ENCODE measurements around the gene ZNF423. TPM values are rescaled to one million over a fixed set of nuclear protein-coding genes. Genes with fewer than 3 reads are reported as not detected.

ZNF423 gene
- total RNA-seq, 2 donors from 2014 or later: 4.7 to 7.3 TPM

DNA sequence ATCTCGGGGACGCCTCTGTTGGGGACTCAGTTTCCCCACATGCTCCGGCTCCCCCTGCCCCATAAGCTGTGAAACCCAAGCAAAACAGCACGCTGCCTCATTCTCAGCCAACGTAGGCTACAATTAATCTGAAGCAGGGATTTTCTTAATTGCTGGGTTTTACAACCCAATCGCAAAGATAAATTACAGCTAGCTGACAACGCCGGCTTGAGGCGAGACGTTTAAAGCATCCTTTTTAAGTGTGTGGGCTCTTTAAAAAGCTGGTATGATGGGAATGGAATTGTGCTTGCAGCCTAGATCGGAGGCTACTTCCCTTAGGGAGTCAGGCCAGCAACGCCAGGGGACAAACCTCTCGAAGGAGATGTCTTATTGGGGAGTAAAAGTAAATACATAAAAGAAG is 185.3 kb downstream of the ZNF423 start:
- no peak for DNase-seq
- Histone ChIP-seq H3K36me3 (no peaks in the 10 kb centered on the region), H3K27me3 (no peaks in the 10 kb centered on the region), H3K9ac (ENCODE audit: low read depth in 2 of 2, low read length in 2 of 2) (no peak overlapping the region), H3K4me1 (no peaks in the 10 kb centered on the region), H3K4me3 (no peak overlapping the region), H3K9me3 (no peaks in the 10 kb centered on the region), H3K27ac (no peak overlapping the region)
- TF ChIP-seq, protein P1, sequence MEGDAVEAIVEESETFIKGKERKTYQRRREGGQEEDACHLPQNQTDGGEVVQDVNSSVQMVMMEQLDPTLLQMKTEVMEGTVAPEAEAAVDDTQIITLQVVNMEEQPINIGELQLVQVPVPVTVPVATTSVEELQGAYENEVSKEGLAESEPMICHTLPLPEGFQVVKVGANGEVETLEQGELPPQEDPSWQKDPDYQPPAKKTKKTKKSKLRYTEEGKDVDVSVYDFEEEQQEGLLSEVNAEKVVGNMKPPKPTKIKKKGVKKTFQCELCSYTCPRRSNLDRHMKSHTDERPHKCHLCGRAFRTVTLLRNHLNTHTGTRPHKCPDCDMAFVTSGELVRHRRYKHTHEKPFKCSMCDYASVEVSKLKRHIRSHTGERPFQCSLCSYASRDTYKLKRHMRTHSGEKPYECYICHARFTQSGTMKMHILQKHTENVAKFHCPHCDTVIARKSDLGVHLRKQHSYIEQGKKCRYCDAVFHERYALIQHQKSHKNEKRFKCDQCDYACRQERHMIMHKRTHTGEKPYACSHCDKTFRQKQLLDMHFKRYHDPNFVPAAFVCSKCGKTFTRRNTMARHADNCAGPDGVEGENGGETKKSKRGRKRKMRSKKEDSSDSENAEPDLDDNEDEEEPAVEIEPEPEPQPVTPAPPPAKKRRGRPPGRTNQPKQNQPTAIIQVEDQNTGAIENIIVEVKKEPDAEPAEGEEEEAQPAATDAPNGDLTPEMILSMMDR (IDR thresholded peaks at IDR 0.05): no peak
- intact Hi-C loops (cut with DNase I): no loop called here

DNA sequence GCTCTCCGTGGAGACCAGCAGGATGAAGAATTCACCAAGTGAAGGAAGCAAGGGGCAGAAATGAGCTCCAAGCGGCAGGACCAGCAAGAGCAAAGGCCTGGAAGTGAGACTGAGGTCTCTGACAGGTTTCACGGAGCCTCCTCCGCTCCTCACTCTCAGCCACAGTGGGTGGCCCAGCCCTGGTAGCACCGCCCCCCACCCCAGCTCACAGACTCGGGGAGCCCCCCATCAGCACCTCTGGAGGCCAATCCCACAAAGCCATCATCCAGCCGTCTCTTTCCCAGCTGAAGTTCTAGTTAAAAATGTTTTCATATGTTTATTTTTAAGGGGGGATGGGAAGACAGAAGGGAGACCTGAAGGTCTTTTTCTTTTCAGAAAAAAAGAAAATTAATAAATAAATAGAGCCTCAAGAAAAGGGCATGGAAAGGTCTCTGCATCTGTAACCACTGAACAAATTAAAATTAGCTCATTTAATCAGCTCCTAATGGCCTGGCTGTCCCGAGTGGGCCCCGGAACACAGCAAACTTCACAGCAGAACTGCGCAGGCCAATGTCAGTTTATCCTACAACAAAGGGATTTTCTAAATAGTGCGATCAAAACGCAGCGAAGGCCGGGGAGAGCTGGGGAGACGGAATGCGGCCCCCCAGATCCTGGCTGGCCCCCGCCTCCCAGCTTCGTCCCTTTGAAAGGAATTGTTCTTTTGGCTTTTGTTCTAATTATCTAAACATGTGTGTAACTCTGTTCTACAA is 190.3 kb downstream of the ZNF423 start:
- no peak overlapping the region for H3K4me3 ChIP-seq
- no peaks in the 10 kb centered on the region for H3K4me1 ChIP-seq
- no peaks in the 10 kb centered on the region for H3K27me3 ChIP-seq
- no peak overlapping the region for H3K9ac ChIP-seq (ENCODE audit: low read depth in 2 of 2, low read length in 2 of 2)
- intact Hi-C loops (cut with DNase I): no loop called here
- no peak overlapping the region for H3K27ac ChIP-seq
- H3K9me3 ChIP-seq: no peaks in the 10 kb centered on the region
- TF ChIP-seq, protein P1 (IDR thresholded peaks at IDR 0.05): no peak
- H3K36me3 ChIP-seq: no peaks in the 10 kb centered on the region
- no peak for DNase-seq

DNA sequence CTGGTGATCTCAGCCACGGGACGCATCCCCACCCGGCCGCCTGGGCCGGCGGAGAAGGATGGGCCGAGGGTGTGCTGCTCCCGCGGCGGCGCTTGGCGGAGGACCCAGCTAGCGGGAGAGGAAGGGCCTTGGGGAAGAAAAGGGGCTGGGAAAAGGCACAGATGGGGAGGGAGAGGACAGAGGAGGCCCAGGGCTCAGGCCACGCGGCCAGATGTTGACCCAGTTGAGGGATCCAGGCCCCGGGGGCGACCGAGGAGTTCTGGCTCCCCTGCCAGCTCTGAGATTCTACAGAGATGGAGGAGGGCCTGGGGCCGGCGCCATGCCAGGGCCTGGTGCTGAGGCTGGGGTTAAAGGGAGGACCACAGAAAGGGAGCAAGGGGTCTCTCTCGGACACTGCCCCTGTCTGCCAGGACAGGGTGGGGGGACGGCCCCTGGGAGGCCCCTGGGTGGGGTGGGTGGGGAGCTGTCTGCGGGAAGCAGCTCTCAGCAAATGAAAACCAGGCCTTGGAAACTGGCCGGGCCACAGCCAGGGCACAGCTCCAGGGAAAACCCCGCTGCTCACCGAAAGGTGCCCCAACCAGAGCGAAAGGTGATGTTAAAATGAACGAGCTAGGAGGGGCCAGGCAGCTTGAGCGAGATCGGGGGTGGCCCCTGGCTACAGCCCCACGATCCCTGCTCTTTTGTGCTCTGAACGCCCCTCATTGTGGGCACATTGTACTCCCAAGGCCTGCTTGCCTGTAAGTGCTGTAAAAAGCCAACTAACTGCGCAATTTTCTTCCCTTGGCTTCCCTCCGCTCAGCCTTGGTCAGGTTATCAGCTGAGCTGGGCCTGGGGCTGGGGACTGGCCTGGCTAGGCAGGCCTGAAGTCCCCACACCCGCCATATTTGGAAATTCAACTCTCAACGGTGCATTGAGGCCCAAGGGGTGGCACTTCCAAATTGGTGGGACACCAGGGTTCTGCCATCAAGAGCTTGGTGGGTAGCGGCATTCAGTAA is 191.4 kb downstream of the ZNF423 start:
- TF ChIP-seq, protein P1 (IDR thresholded peaks at IDR 0.05): no peak
- Histone ChIP-seq H3K9ac (ENCODE audit: low read depth in 2 of 2, low read length in 2 of 2) (peak overlapping the region in 1 of 2 donors; percentile 35), H3K4me3 (no peak overlapping the region), H3K27ac (no peak overlapping the region), H3K36me3 (no peaks in the 10 kb centered on the region), H3K27me3 (no peaks in the 10 kb centered on the region), H3K9me3 (no peaks in the 10 kb centered on the region), H3K4me1 (no peaks in the 10 kb centered on the region)
- DNase-seq: peak; percentile 25
- intact Hi-C loops (cut with DNase I): no loop called here

DNA sequence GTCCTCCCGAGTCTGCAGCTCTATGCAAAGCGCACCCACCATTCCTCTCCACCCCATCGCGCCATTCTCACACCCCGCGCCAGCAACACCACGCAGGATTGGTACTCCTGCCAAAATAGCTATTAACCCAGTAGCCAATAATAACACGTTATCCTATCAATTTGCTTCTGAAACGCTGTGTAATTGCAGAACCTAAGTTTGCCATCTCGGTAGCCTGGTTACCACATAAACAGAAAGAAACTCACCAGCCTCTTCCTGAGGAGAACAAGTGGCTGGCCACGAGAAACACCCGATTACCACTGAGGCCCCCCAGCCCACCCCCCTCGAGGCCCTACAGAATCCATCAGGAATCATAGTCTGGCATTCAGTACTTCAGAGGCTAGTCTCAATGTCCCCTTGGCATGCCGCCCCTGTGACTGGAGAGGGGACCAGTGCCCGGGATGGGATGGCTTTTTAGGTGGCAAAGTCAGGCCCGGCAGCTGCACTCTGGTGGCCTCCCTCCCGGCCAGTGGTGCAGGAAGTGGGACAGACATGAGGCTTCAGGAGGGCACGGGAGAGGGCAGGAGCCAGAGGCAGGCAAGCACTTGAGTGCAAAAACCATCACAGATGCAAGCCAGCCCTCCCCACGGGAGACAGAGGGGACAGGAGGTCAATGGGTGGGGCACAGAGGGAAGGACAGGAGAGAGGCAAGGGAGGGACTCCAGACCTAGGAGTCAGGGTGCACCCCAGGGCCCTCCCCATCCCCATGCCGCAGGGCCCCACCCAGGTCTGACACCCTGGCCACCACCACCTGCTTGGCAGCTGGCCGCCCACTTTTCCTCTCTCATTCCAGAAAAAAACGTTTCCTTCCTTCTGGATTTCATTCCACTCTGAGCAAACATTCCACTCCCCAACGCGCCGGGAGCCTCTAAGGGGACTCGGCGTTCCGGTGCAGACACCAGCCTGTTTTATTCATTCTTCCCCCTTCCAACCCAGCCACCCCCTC is 192.5 kb downstream of the ZNF423 start:
- TF ChIP-seq, protein P1 (IDR thresholded peaks at IDR 0.05): no peak
- H3K27me3 ChIP-seq: no peaks in the 10 kb centered on the region
- no peak overlapping the region for H3K27ac ChIP-seq
- peak overlapping the region in 1 of 2 donors; percentile 35 for H3K9ac ChIP-seq (ENCODE audit: low read depth in 2 of 2, low read length in 2 of 2)
- peak; percentile 34 for DNase-seq
- H3K9me3 ChIP-seq: no peaks in the 10 kb centered on the region
- no peaks in the 10 kb centered on the region for H3K36me3 ChIP-seq
- H3K4me1 ChIP-seq: no peaks in the 10 kb centered on the region
- intact Hi-C loops (cut with DNase I): no loop called here
- H3K4me3 ChIP-seq: no peak overlapping the region

DNA sequence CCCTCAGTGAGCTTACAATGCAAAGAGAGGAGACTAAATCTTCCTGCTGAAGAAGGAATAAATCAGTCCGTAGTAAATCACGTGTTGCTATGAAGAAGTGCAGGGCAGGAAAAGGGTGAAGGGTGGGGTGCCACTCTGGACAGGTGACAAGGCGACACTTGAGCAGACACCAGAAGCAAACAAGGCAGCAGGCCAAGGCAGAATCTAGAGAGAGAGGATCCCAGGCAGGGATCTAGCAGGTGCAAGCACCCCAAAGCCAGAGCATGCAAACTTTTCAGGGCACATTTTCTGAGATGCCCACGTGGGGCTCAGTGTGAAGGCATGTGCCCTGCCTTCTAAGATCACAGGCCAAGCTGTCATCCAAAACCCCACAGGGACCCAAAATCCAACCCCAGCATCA is 193.3 kb downstream of the ZNF423 start:
- intact Hi-C loops (cut with DNase I): no loop called here
- H3K9me3 ChIP-seq: no peaks in the 10 kb centered on the region
- no peaks in the 10 kb centered on the region for H3K36me3 ChIP-seq
- H3K9ac ChIP-seq (ENCODE audit: low read depth in 2 of 2, low read length in 2 of 2): no peak overlapping the region
- DNase-seq: no peak
- TF ChIP-seq, protein P1 (IDR thresholded peaks at IDR 0.05): no peak
- H3K27ac ChIP-seq: no peak overlapping the region
- no peaks in the 10 kb centered on the region for H3K4me1 ChIP-seq
- H3K27me3 ChIP-seq: no peaks in the 10 kb centered on the region
- H3K4me3 ChIP-seq: no peak overlapping the region
